ENCODE data around the gene PSMA3. TPM values are rescaled to one million over a fixed set of nuclear protein-coding genes. Genes with fewer than 3 reads are reported as not detected.

The PSMA3 gene
- total and polyA plus RNA-seq, 9 of the 15 experiments (the other 6 are each of a cell fraction or from before 2014, with no cell fraction given), result 129 to 786 (median 319) TPM

DNA sequence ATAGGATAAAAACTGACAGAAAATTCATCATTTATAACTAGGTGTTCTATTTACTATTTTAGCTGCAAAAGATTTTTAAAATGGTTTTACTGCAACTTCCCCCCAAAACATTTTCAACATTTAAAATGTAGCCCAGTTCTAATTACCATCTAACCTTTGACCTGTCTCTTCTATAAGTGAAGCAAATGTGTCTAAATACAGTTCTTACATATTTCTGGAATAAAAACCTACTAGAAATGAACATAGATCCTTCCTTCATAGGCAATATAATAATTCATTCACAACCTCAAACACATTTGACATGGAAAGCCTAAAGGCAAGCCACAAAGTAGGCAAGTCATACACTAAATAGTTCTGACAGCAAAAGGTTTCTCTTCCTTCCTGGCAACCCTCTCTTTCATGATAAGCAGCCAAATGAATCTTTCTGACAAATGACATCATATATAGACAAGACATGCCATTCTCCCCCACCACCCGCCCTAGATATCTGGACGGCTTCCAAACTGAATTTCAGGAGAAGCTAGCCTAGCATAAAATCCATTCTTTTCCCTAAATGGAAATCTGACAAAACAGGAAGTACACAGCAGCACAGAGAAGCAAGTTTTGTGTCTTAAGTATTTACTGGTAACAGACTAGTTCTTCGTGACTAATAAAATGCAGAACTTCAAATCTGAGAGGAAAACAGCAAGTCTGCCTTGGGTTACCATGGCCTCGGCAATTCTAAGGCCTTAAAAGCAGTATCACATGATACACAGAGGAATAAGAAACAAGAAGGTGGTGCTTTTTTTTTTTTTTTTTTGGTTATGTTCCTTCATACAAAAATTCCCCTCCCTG is 36.5 kb downstream of the PSMA3 start:
- Histone ChIP-seq H3K36me3 (ENCODE audit: control insufficient read depth, insufficient read depth, low read length) (peaks cover 80% of the 10 kb centered on the region), H4K20me1 (replicated peaks; ENCODE audit: control insufficient read depth, insufficient read depth, low read length) (peaks cover 6% of the 10 kb centered on the region), H3K4me1 (replicated peaks in 1 of 2; ENCODE audit: control insufficient read depth in 2 of 2, insufficient read depth in 2 of 2, low read length in 2 of 2) (peaks cover 0 to 25% of the 10 kb centered on the region in 2 experiments; a peak in 3 of 5 replicates), H3K27me3 (ENCODE audit: control insufficient read depth in 2 of 2, insufficient read depth in 2 of 2, low read length in 2 of 2) (no peaks in the 10 kb centered on the region), H3K4me3 (no peak overlapping the region), H2AFZ (ENCODE audit: low read depth, low read length) (no peak overlapping the region), H3K9me3 (replicated peaks; ENCODE audit: control insufficient read depth, insufficient read depth, low read depth, low read length) (no peaks in the 10 kb centered on the region), H3K79me2 (ENCODE audit: control insufficient read depth, insufficient read depth, low read length) (peaks cover 76% of the 10 kb centered on the region), H3K9me1 (ENCODE audit: control insufficient read depth, insufficient read depth, low read length) (no peaks in the 10 kb centered on the region), H3K27ac (ENCODE audit: extremely low read depth, low read depth, low read length) (peak overlapping the region; percentile 84), H3K9ac (ENCODE audit: insufficient read depth in 1 of 2, low read depth in 2 of 2, low read length in 2 of 2) (peak overlapping the region in 1 of 2 experiments; percentile 44; a peak in 1 of 4 replicates), H3K4me2 (ENCODE audit: insufficient read depth, low read length) (peak overlapping the region; percentile 27)
- ChIA-PET POLR2A (interaction anchor here (1.4 kb wide), 1 partner anchor 36 kb away, joined by 3 read pairs; the partner anchor contains the start of gene PSMA3), CTCF (ENCODE audit: low intra/inter-chr PET ratio) (interaction anchor here (0.5 to 0.6 kb wide), 2 partner anchors 17 to 30 kb away, joined by 3 read pairs; partner anchors contain the start of gene ARID4A)
- DNase-seq (ENCODE audit: extremely low read depth in 1 of 4, low spot score in 3 of 4) (peak; percentile 23 to 78 (median 47)), FAIRE-seq (peak; percentile 61), ATAC-seq (peak; percentile 87)
- intact Hi-C loops (cut with micrococcal nuclease), result no loop called here
- WGBS (ENCODE audit: insufficient coverage, low coverage, missing lambda C conversion rate), result 4% methylated on average over 3 of the region's 4 CpGs
- BruUV-seq (replicated peaks), result no TSS peak
- in situ Hi-C loops (cut with MboI), result no loop called here
- TF ChIP-seq CHD4 (IDR thresholded peaks at IDR 0.05; ENCODE audit: insufficient read depth, insufficient replicate concordance, low read depth, low read length, poor library complexity, severe bottlenecking) (no peak), ZNF384 (IDR thresholded peaks at IDR 0.05; ENCODE audit: low read depth, low read length) (0 out of 2 replicates have a peak, but pooled peaks have one; percentile 43), HDGF (IDR thresholded peaks at IDR 0.05) (no peak), FOXJ2 (tag; IDR thresholded peaks at IDR 0.05) (peak; percentile 76), POLR3G (IDR thresholded peaks at IDR 0.05; ENCODE audit: extremely low read depth, insufficient read length, insufficient replicate concordance) (no peak), ZNF175 (CRISPR knock-in tag; IDR thresholded peaks at IDR 0.05; ENCODE audit: low read depth) (0 out of 2 replicates have a peak, but pooled peaks have one; percentile 59), EP300 (IDR thresholded peaks at IDR 0.05; ENCODE audit: low read length) (peak; percentile 52; the same call in 1 of the 2 replicates), KDM4B (IDR thresholded peaks at IDR 0.05; ENCODE audit: borderline replicate concordance in 2 of 2, low read depth in 1 of 2) (no peak), HDAC2 (IDR thresholded peaks at IDR 0.05) (0 out of 2 replicates have a peak, but pooled peaks have one; percentile 50), JUND (IDR thresholded peaks at IDR 0.05; ENCODE audit: borderline replicate concordance, low read depth, low read length) (peak; percentile 89), JUND (tag; IDR thresholded peaks at IDR 0.05; ENCODE audit: borderline replicate concordance, low read depth, low read length) (peak; percentile 88; the same call in 2 of the 3 replicates), CEBPG (CRISPR knock-in tag; IDR thresholded peaks at IDR 0.05) (no peak), CEBPG (tag; conservative IDR thresholded peaks at IDR 0.05 in 1 of 2, IDR thresholded peaks at IDR 0.05 in 1 of 2) (peak in 1 of 2 experiments; percentile 36; a peak in 1 of 4 replicates), CBFA2T3 (IDR thresholded peaks at IDR 0.05) (peak; percentile 67), ZNF431 (CRISPR knock-in tag; IDR thresholded peaks at IDR 0.05) (no peak), SMARCB1 (IDR thresholded peaks at IDR 0.05; ENCODE audit: insufficient read length, low read depth) (no peak), HOXB6 (CRISPR knock-in tag; IDR thresholded peaks at IDR 0.05; ENCODE audit: borderline replicate concordance) (no peak)
- TF ChIP-seq, protein P1, sequence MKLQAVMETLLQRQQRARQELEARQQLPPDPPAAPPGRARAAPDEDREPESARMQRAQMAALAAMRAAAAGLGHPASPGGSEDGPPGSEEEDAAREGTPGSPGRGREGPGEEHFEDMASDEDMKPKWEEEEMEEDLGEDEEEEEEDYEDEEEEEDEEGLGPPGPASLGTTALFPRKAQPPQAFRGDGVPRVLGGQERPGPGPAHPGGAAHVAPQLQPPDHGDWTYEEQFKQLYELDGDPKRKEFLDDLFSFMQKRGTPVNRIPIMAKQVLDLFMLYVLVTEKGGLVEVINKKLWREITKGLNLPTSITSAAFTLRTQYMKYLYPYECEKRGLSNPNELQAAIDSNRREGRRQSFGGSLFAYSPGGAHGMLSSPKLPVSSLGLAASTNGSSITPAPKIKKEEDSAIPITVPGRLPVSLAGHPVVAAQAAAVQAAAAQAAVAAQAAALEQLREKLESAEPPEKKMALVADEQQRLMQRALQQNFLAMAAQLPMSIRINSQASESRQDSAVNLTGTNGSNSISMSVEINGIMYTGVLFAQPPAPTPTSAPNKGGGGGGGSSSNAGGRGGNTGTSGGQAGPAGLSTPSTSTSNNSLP (IDR thresholded peaks at IDR 0.05; ENCODE audit: borderline replicate concordance, low read depth, low read length), result peak; percentile 77; the same call in 1 of the 2 replicates
- TF ChIP-seq, protein P2, sequence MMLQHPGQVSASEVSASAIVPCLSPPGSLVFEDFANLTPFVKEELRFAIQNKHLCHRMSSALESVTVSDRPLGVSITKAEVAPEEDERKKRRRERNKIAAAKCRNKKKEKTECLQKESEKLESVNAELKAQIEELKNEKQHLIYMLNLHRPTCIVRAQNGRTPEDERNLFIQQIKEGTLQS (IDR thresholded peaks at IDR 0.05), result peak; percentile 91
- TF ChIP-seq, protein P2 (CRISPR knock-in tag; conservative IDR thresholded peaks at IDR 0.05), result no peak

Measured in K562 (cell line).